ENCODE measurements around the gene TMX2.
A peak's percentile ranks its signal among the peaks of the same experiment; 100 is the strongest.

DNA sequence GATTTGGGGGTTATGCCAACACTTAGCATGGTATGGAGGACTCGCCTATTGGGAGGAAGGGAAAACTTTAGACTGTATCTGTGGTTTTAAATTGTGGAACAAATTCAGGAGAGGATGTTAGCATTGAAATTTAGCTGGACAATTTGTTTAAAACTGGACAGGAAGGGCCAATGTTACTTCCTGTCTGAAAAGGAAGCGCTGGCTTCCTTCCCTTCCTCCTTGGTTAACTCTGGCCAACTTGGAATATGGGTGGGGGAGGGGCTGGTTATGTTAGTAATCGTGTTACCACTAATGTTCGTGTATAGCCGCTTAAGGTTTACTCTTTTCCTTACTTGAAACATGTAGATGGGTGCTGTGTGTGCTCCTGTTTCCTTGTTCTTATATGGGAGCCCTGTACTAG is 63.1 kb downstream of the TMX2 start:
- TF ChIP-seq CTCF (IDR thresholded peaks at IDR 0.05; ENCODE audit: extremely low read depth in 1 of 2, insufficient read depth in 1 of 2, low read depth in 1 of 2, low read length in 2 of 2) (no peak), POLR2A (IDR thresholded peaks at IDR 0.05; ENCODE audit: low read depth, low read length) (no peak), EZH2 (IDR thresholded peaks at IDR 0.05; ENCODE audit: borderline replicate concordance, low read depth, low read length, severe bottlenecking) (no peak), MAX (IDR thresholded peaks at IDR 0.05; ENCODE audit: insufficient read depth, insufficient read length) (no peak), POLR2AphosphoS5 (IDR thresholded peaks at IDR 0.05; ENCODE audit: insufficient read depth, low read depth, low read length) (peak; percentile 77), FOS (IDR thresholded peaks at IDR 0.05; ENCODE audit: borderline replicate concordance, insufficient read depth, low read length) (no peak), MYC (IDR thresholded peaks at IDR 0.05; ENCODE audit: low read depth, low read length) (no peak), JUN (IDR thresholded peaks at IDR 0.05; ENCODE audit: borderline replicate concordance, insufficient read depth, insufficient read length, low read depth) (no peak)
